NCI-H2081 treated with DMSO at 0.1 percent for 48 hours (cell line): Measurements from ENCODE around the gene GTF2H2C.
"Not testable (repeated sequence)": the region's sequence is repeated elsewhere in the genome, so short reads cannot be mapped to it uniquely, and the experiment has no call there.

ENCODE experiments used
- DNase-seq: peaks from one replicate; lab custom pipeline; 2025; lab: John Stamatoyannopoulos, UW

The GTF2H2C gene

DNA sequence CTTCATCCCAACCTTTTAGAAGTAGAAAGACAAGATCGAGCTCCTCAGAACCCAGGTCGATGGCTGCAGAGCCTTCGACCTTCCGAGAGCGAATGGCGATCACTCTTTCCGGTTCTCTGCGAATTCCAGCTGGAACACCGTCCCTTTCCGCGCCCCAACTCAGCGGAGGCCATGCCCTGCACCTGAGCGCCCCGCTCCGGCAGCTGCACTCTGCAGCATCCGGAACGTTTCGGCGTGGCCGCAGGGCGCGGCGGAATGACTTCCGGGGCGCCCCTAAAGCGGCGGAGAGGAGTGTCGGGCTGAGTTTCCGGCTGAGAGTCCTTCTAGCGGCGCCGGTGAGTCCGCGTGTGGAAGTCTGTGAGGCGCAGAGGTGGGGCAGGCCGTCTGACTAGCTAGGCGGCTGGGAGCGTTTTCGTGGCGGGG lies at the start of gene GTF2H2C:
Gene GTF2H2C (plus strand): TSS at position 284 of the 423 bp plus-strand sequence. CDS start 4,942 bp downstream, outside the sequence.
- DNase-seq: not testable (repeated sequence)

DNA sequence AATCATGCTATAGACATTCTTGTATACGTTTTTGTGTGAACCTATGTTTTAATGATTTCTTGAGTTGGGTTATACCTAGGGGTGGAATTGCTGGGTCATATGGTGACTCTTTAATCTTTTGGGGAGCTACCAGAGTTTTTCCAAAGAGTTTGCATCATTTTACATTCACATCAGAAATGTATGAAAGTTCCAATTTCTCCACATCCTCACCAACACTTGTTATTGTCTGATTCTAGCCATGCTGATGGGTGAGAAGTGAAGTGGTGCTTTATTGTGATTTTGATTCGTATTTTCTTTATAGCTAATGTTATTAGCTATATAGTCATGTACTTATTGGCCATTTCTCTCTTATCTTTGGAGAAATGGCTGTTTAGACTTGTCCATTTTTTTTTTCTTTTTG lies 49.3 kb upstream of the GTF2H2C start:
- no peak for DNase-seq

DNA sequence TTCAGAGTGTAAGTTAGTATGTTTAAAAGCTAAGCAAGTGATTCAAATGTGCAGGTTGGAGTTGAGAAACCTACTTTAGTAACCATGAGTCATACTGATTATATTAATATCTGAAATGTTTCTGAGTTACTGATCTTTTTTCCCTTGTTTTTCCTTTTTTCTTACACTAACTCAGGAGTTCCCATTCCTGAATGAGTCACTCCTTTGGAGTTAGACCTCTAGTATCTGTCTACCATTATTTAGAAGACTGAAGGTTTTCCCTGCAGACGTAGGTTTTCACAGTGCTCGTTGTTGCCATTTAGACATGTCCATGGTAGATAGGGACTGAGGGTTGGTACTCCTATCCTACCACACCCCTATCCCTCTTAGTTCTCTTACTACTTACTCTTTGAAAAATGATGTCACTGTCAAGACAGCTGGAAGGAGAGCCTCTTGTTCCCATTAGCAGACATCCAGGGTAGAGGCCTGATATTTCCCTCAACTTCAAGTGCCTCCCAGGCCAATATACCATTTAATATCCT lies 47.2 kb upstream of the GTF2H2C start:
- DNase-seq: no peak

- DNase-seq: not testable (repeated sequence)
Measured at GRCh38 chr5:69515570-69515969, 44.4 kb upstream of the GTF2H2C start.

DNA sequence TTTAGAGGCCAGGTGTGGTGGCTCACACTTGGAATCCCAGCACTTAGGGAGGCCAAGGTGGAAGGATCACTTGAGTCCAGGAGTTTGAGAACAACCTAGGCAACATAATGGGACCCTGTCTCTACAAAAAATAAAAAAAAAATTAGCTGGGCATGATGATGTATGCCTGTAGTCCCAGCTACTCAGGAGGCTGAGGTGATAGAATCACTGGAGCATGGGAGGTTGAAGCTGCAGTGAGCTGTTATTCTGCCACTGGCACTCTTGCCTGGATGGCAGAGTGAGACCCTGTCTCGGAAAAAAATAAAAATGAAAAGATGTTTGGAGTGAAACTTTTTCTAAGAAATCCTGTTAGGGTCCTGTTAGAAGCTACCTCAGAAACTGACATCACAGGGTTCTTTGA lies 43.2 kb upstream of the GTF2H2C start:
- no peak for DNase-seq

DNA sequence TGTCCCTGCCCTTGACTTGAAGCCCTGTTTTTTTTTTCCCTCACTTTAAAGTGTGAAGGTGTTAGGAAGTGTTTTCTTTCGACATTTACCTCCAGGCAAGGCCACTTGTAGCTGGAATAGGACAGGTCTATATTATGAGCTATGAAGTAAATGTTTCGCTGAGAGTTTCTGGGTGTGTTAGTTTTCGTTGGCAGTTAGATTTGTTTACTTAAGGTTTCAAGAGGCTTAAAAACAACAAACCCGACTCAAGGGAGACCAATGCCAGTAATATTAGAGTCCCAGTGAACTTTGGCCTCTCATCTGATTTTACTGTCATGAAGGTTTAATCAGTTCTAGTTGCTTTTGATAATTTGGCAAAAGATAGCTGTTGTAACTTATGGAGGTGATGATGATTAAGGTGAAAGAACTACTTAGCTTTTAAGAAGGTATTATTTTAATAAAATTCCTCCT lies 42.2 kb upstream of the GTF2H2C start:
- DNase-seq: no peak

DNA sequence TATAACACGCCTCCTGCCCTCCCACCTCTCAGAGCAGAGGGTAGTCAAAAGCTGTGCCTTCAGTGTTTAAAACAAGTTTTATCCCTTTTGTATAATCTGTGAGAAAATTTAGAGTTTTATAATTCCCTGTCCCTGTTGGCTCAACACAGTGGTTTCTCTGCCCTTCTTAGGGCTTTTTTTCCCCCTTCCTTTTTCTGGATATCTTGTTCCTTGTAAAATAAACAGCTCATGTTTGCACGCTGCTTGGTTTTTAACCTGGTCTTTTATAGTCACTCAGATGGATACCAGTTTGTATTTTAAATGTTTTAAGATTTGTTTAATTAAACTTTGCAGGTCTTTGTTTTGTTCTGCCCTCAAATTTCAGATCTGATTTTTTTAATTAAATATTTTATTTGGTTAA lies 40.7 kb upstream of the GTF2H2C start:
- DNase-seq: no peak

- DNase-seq: no peak
Measured at GRCh38 chr5:69522035-69522434, 38.0 kb upstream of the GTF2H2C start.

DNA sequence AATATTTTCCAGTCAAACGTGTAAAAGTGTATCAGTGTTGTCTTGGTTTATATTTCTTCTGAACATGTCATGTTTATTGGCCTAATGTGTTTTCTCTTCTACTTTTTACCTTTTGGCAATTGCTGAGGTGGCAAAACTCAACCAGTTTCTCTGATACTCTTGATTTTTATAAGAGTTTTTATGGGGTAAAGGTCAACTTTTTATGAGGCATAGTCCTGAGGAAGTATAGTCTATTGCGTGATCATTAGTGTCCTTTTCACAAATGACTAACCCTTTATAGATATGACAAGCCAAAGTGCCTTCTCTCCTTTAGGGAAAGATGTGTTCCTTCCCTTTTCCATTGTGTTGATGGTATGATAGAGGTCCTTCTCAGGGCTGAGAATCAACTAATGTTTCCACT lies 34.5 kb upstream of the GTF2H2C start:
- no peak for DNase-seq

DNA sequence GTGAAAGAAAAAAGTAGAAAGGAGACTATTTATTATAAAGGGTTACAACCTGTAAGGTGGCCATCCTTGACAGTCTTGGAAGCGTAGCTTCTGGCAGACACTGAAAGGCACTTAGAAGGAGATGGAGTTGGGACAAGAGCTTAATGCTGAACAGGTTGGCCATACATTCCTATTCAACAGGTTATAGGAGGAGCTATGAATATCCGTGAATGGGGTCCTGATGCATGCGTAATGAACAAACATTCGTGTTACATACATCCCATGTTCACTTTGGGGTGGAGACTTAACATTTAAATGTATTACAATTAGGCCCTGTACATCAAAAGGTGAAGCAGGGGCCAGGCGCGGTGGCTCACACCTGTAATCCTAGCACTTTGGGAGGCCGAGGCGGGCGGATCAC lies 33.3 kb upstream of the GTF2H2C start:
- no peak for DNase-seq

DNA sequence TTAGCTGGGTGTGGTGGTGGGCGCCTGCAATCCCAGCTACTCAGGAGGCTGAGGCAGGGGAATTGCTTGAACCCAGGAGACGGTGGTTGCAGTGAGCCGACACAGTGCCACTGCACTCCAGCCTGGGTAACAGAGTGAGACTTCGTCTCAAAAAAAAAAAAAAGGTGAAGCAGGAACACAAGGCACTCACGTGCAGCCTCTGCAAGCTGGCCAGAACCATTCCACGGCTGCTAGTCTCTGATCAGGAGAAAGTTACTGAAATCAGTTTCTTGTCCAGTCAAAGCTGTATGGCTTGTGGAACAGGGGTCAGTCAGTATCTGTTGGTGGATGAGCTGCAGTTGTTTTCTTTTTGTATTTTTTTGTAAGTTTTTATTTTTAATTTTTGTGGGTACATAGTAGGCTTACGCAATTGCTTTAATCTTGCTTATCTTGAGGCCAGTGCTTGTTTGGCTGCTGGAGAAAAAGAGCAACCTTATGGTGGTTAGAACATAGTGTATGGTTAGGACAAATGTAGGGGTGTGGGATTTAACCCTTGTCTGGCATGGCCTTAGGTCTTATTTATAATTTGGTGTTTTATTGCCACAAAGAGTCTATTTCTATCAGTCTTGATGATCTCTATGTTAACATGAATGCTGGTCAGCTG lies 32.7 kb upstream of the GTF2H2C start:
- DNase-seq: no peak

GRCh38 chr5:69528035-69528434 lies 32.0 kb upstream of the GTF2H2C start:
- no peak for DNase-seq

GRCh38 chr5:69528609-69529008 lies 31.4 kb upstream of the GTF2H2C start:
- DNase-seq: no peak

GRCh38 chr5:69530561-69531405 lies 29.2 kb upstream of the GTF2H2C start:
- DNase-seq: no peak

GRCh38 chr5:69531406-69531801 lies 28.6 kb upstream of the GTF2H2C start:
- no peak for DNase-seq

GRCh38 chr5:69537911-69538310 lies 22.1 kb upstream of the GTF2H2C start:
- DNase-seq: not testable (repeated sequence)

GRCh38 chr5:69538735-69539134 lies 21.3 kb upstream of the GTF2H2C start:
- not testable (repeated sequence) for DNase-seq

DNA sequence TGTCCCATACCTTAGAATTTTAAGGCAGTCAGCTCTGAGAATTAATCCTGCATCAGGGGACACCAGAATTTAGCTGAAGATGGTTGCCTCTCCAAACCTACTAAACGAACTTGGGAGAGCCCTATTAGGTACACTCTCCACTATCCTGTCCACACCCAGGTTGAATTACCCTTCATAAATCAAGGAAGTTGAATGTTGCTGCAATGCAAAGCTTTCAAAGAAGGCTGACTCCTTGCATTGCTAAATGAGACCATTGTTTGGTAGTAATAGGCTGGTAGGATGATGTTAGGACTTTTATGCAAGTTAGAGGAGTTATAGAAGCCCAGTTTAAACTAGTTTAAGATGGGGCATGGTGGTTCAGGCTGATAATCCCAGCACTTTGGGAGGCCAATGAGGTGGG lies 18.6 kb upstream of the GTF2H2C start:
- not testable (repeated sequence) for DNase-seq

GRCh38 chr5:69542838-69543618 lies 17.0 kb upstream of the GTF2H2C start:
- DNase-seq: not testable (repeated sequence)

GRCh38 chr5:69544602-69545001 lies 15.4 kb upstream of the GTF2H2C start:
- DNase-seq: not testable (repeated sequence)

DNA sequence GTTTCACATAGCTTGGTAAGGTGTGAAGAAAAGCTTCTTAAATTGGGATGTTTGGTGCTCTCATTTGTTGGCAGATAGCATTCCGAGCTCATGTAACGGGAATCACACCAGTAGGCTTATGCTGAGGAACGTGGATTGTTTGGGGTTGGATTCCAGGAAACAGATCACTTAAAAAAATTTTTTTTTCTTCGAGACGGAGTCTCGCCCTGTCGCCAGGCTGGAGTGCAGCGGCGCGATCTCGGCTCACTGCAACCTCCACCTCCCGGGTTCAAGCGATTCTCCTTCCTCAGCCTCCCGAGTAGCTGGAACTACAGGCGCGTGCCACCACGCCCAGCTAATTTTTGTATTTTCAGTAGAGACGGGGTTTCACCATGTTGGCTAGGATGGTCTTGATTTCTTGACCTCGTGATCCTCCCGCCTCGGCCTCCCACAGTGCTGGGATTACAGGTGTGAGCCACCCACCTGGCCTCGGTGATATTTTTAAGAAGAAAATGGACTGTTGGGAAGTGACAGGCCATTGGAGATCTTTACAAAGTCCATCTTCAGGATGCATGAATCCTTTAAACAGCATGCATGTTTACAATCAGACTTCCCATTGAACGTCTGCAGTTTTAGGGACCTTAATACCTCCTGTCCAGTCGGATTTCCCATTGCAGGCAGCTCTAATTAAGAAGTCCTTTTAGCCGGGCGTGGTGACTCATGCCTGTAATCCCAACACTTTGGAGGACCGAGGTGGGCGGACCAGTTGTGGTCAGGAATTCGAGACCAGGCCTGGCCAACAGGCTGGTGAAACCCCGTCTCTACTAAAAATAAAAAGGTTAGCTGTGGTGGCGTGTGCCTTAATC lies 818 bp downstream of the GTF2H2C start:
- not testable (repeated sequence) for DNase-seq
